ENCODE data around the gene C5orf22.

The C5orf22 gene

GRCh38 chr5:31516802-31517201 lies 15.3 kb upstream of the C5orf22 start:
- Histone ChIP-seq H3K27me3 (ENCODE audit: low read depth, low read length) (no peaks in the 10 kb centered on the region), H3K4me2 (ENCODE audit: low read length) (no peak overlapping the region), H3K27ac (ENCODE audit: low read length) (no peak overlapping the region), H3K4me3 (ENCODE audit: low read length) (no peak overlapping the region), H4K20me1 (ENCODE audit: insufficient read depth, low read length) (no peaks in the 10 kb centered on the region), H3K79me2 (ENCODE audit: low read length) (no peaks in the 10 kb centered on the region), H3K36me3 (replicated peaks; ENCODE audit: low read depth, low read length) (peaks cover 8% of the 10 kb centered on the region), H3K9ac (ENCODE audit: low read length) (no peak overlapping the region), H3K9me3 (ENCODE audit: insufficient read depth, low read length) (no peaks in the 10 kb centered on the region), H3K4me1 (ENCODE audit: low read length) (no peaks in the 10 kb centered on the region), H2AFZ (ENCODE audit: low read depth, low read length) (no peak overlapping the region)
- TF ChIP-seq EZH2phosphoT487 (IDR thresholded peaks at IDR 0.05; ENCODE audit: low read depth) (no peak), CTCF (IDR thresholded peaks at IDR 0.05; ENCODE audit: low read depth, low read length) (no peak)

- H3K27ac ChIP-seq (ENCODE audit: low read length): no peak overlapping the region
- no peaks in the 10 kb centered on the region for H3K27me3 ChIP-seq (ENCODE audit: low read depth, low read length)
- H2AFZ ChIP-seq (ENCODE audit: low read depth, low read length): no peak overlapping the region
- no peaks in the 10 kb centered on the region for H4K20me1 ChIP-seq (ENCODE audit: insufficient read depth, low read length)
- TF ChIP-seq CTCF (IDR thresholded peaks at IDR 0.05; ENCODE audit: low read depth, low read length) (no peak), EZH2phosphoT487 (IDR thresholded peaks at IDR 0.05; ENCODE audit: low read depth) (no peak)
- H3K4me3 ChIP-seq (ENCODE audit: low read length): no peak overlapping the region
- H3K36me3 ChIP-seq (replicated peaks; ENCODE audit: low read depth, low read length): peaks cover 16% of the 10 kb centered on the region
- no peak overlapping the region for H3K9ac ChIP-seq (ENCODE audit: low read length)
- no peaks in the 10 kb centered on the region for H3K79me2 ChIP-seq (ENCODE audit: low read length)
- H3K4me1 ChIP-seq (ENCODE audit: low read length): no peaks in the 10 kb centered on the region
- no peaks in the 10 kb centered on the region for H3K9me3 ChIP-seq (ENCODE audit: insufficient read depth, low read length)
- no peak overlapping the region for H3K4me2 ChIP-seq (ENCODE audit: low read length)
Measured at GRCh38 chr5:31523041-31523440, 9.1 kb upstream of the C5orf22 start.

DNA sequence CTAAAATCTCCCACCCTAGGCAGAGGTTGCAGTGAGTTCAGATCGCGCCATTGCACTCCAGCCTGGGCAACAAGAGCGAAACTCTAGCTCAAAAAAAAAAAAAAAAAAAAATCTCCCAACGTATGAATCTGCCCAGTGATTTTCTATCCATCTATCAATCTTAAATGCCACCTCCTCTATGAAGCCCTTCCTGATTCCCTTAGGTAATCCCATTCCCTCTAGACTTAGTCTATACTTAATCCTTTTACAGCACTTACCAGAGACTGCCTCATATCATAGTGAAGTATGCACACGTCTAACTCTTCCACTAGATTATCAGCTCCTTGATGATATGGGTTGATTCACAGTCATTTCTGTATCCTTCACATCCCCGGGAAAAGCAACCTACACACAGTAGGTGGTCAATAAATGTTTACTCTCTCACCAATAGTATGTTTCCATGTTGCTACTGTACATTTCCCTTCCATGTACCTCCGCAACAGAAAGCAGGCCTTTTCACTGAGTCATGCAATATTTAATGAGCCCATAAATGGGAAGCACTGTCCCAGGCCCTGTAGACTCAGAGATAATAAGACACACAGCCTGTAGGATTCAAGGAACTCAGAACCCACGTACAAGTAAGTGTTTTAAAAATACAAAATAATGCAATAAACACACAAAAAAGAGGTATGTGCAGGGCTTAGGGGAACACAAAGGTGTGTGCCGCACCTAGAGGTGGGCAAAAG lies 1.4 kb upstream of the C5orf22 start:
- no peak for TF ChIP-seq EZH2phosphoT487 (IDR thresholded peaks at IDR 0.05; ENCODE audit: low read depth)
- no peak for TF ChIP-seq CTCF (IDR thresholded peaks at IDR 0.05; ENCODE audit: low read depth, low read length)
- peaks cover 40% of the 10 kb centered on the region for H3K79me2 ChIP-seq (ENCODE audit: low read length)

DNA sequence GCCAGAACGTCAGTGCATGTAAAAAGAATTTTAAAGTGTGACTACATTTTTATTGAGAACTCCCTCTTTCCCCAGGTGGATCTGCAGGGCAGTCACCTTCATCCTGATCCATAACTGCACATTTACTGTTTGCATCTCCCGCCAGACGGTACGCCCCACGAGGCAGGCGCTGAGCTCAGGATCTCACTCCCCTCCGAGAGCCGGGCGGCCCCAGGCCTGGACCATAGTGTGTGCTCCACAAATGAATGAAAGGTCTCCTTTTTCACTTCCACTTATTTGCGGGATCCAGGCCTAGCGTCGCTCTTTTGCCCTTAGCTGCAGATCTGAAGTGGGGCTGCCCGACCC lies 586 bp upstream of the C5orf22 start:
- H3K27ac ChIP-seq (ENCODE audit: low read length): peak overlapping the region; percentile 51
- no peaks in the 10 kb centered on the region for H3K9me3 ChIP-seq (ENCODE audit: insufficient read depth, low read length)
- no peaks in the 10 kb centered on the region for H3K36me3 ChIP-seq (replicated peaks; ENCODE audit: low read depth, low read length)
- H3K4me1 ChIP-seq (ENCODE audit: low read length): peaks cover 18% of the 10 kb centered on the region
- H4K20me1 ChIP-seq (ENCODE audit: insufficient read depth, low read length): no peaks in the 10 kb centered on the region; the same call in 1 of the 2 replicates
- no peaks in the 10 kb centered on the region for H3K27me3 ChIP-seq (ENCODE audit: low read depth, low read length)
- peak overlapping the region; percentile 99 for H3K4me2 ChIP-seq (ENCODE audit: low read length)
- peaks cover 40% of the 10 kb centered on the region for H3K79me2 ChIP-seq (ENCODE audit: low read length)
- H3K4me3 ChIP-seq (ENCODE audit: low read length): peak overlapping the region; percentile 83
- no peak for TF ChIP-seq EZH2phosphoT487 (IDR thresholded peaks at IDR 0.05; ENCODE audit: low read depth)
- no peak for TF ChIP-seq CTCF (IDR thresholded peaks at IDR 0.05; ENCODE audit: low read depth, low read length)
- H3K9ac ChIP-seq (ENCODE audit: low read length): peak overlapping the region; percentile 93
- no peak overlapping the region; the same call in 1 of the 2 replicates for H2AFZ ChIP-seq (ENCODE audit: low read depth, low read length)

More for the DNA sequence above, 1.4 kb upstream of the C5orf22 start:
- Histone ChIP-seq H3K27ac (ENCODE audit: low read length) (peak overlapping the region; percentile 51; the same call in 1 of the 2 replicates), H3K4me1 (ENCODE audit: low read length) (peaks cover 18% of the 10 kb centered on the region), H4K20me1 (ENCODE audit: insufficient read depth, low read length) (no peaks in the 10 kb centered on the region; the same call in 1 of the 2 replicates), H3K9me3 (ENCODE audit: insufficient read depth, low read length) (no peaks in the 10 kb centered on the region), H2AFZ (ENCODE audit: low read depth, low read length) (no peak overlapping the region), H3K9ac (ENCODE audit: low read length) (peak overlapping the region; percentile 93), H3K4me3 (ENCODE audit: low read length) (peak overlapping the region; percentile 83), H3K27me3 (ENCODE audit: low read depth, low read length) (no peaks in the 10 kb centered on the region), H3K36me3 (replicated peaks; ENCODE audit: low read depth, low read length) (no peaks in the 10 kb centered on the region), H3K4me2 (ENCODE audit: low read length) (peak overlapping the region; percentile 99)

Measured in OCI-LY3 (cell line).